ENCODE data around the gene ABCA1. TPM values are rescaled to one million over a fixed set of nuclear protein-coding genes. Genes with fewer than 3 reads are reported as not detected.

The ABCA1 gene
- total and polyA plus RNA-seq, 2 of the 13 experiments (the other 11 are each of a cell fraction or from before 2014, with no cell fraction given), result 26.8 to 63.8 TPM

GRCh38 chr9:104802110-104802509, 125.8 kb downstream of the ABCA1 start:
- in situ Hi-C loops (cut with HindIII; ENCODE audit: extremely low pct_ligation_motif_present, low pct_unique_long_range_greater_than_20kb), result no loop called here
- H3K4me2 ChIP-seq (ENCODE audit: low read depth, low read length), result no peak overlapping the region
- peaks cover 52 to 95% of the 10 kb centered on the region in 2 experiments for H3K36me3 ChIP-seq (replicated peaks in 1 of 2; ENCODE audit: control insufficient read depth in 1 of 2, insufficient read depth in 2 of 2, low read length in 2 of 2)
- H3K27me3 ChIP-seq (ENCODE audit: control insufficient read depth in 1 of 2, insufficient read depth in 2 of 2, low read length in 2 of 2), result no peaks in the 10 kb centered on the region
- no peaks in the 10 kb centered on the region for H3K79me2 ChIP-seq (ENCODE audit: insufficient read depth, low read length)
- no TSS peak for BruUV-seq (replicated peaks)
- no peaks in the 10 kb centered on the region for H3K4me1 ChIP-seq (ENCODE audit: insufficient read depth, low read length)
- no peak overlapping the region for H3K9ac ChIP-seq (ENCODE audit: insufficient read depth, low read depth, low read length)
- H4K20me1 ChIP-seq (ENCODE audit: insufficient read depth, low read length), result no peaks in the 10 kb centered on the region; the same call in 1 of the 2 replicates
- no peaks in the 10 kb centered on the region for H3K9me3 ChIP-seq (ENCODE audit: low read length)
- intact Hi-C loops (cut with micrococcal nuclease; ENCODE audit: unreplicated experiment), result no loop called here
- ATAC-seq, result no peak
- no peak overlapping the region for H3K4me3 ChIP-seq (replicated peaks in 1 of 3; ENCODE audit: insufficient read depth in 1 of 3, low read depth in 2 of 3, low read length in 3 of 3)
- ChIA-PET CTCF (ENCODE audit: low intra/inter-chr PET ratio, low total read pairs) (no interaction called here), POLR2A (no interaction called here)
- over 99% methylated on average over 5 of the region's 5 CpGs for WGBS (ENCODE audit: low lambda C conversion rate)
- no peak for FAIRE-seq
- no peak for DNase-seq (ENCODE audit: low spot score)
- no peak overlapping the region for H3K27ac ChIP-seq (ENCODE audit: extremely low read length, insufficient read depth, low read length)
- H2AFZ ChIP-seq (ENCODE audit: low read length), result no peak overlapping the region
- TF ChIP-seq YY1 (IDR thresholded peaks at IDR 0.05; ENCODE audit: insufficient read depth, insufficient replicate concordance, low read depth, low read length) (no peak), FOSL1 (CRISPR knock-in tag; IDR thresholded peaks at IDR 0.05; ENCODE audit: borderline replicate concordance) (no peak), MBNL3 (CRISPR knock-in tag; conservative IDR thresholded peaks at IDR 0.05) (no peak), TFE3 (CRISPR knock-in tag; IDR thresholded peaks at IDR 0.05) (no peak), E2F1 (CRISPR knock-in tag; IDR thresholded peaks at IDR 0.05) (no peak), THAP11 (CRISPR knock-in tag; IDR thresholded peaks at IDR 0.05) (no peak), MTF1 (CRISPR knock-in tag; IDR thresholded peaks at IDR 0.05) (no peak), CTCF (CRISPR knock-in tag; IDR thresholded peaks at IDR 0.05) (no peak), SKIL (CRISPR knock-in tag; IDR thresholded peaks at IDR 0.05; ENCODE audit: borderline replicate concordance) (no peak), KLF11 (CRISPR knock-in tag; IDR thresholded peaks at IDR 0.05) (no peak), REST (IDR thresholded peaks at IDR 0.05; ENCODE audit: borderline replicate concordance in 1 of 2, low read depth in 1 of 2, low read length in 2 of 2) (no peak)
